Activated CD4-positive, alpha-beta T cell treated with anti-CD3 and anti-CD28 coated beads, Interleukin-2, amount 50 U/mL, for 16 hours (primary cell): ENCODE measurements around the gene AKR1B15.
"Not testable (repeated sequence)": the region's sequence is repeated elsewhere in the genome, so short reads cannot be mapped to it uniquely, and the experiment has no call there.

Source experiments
- DNase-seq: peaks from one replicate; pipeline ENCODE4 v3.0.0-alpha.2; 2020

AKR1B15 gene

DNA sequence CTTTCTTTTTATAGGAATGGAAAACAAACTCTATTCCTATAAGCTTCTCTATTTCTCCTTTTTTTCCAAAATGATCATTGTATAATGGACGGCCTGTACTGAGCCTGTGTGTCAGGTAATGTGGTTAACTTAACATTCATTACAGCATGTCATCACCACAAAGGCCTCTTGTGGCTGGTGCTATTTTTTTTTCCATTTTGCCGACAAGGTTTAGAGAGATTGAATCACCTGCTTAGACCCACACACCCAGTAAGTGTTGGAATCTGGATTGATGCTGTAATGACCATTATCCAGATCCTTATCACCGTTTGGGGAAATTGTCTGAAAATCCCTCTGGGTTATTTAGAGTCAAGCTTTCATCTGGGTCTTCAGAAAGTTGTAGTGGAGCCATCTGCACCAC lies 18.5 kb downstream of the AKR1B15 start:
- no peak for DNase-seq

- not testable (repeated sequence) for DNase-seq
Observed at GRCh38 chr7:134569962-134570361, 21.1 kb downstream of the AKR1B15 start.

- DNase-seq = no peak
Observed at GRCh38 chr7:134571101-134571500, 22.2 kb downstream of the AKR1B15 start.

- no peak for DNase-seq
Observed at GRCh38 chr7:134571746-134572461, 23.0 kb downstream of the AKR1B15 start.

- no peak for DNase-seq
Observed at GRCh38 chr7:134574322-134574721, 25.4 kb downstream of the AKR1B15 start.

GRCh38 chr7:134584290-134584689 lies 35.4 kb downstream of the AKR1B15 start:
- DNase-seq = no peak

GRCh38 chr7:134585897-134586296 lies 37.0 kb downstream of the AKR1B15 start:
- DNase-seq = no peak

- DNase-seq = no peak
Observed at GRCh38 chr7:134587750-134588149, 38.8 kb downstream of the AKR1B15 start.

- no peak for DNase-seq
Observed at GRCh38 chr7:134589491-134589941, 40.6 kb downstream of the AKR1B15 start.

GRCh38 chr7:134593530-134594392 lies 44.9 kb downstream of the AKR1B15 start:
- no peak for DNase-seq

- no peak for DNase-seq
Observed at GRCh38 chr7:134594877-134595276, 46.0 kb downstream of the AKR1B15 start.

DNA sequence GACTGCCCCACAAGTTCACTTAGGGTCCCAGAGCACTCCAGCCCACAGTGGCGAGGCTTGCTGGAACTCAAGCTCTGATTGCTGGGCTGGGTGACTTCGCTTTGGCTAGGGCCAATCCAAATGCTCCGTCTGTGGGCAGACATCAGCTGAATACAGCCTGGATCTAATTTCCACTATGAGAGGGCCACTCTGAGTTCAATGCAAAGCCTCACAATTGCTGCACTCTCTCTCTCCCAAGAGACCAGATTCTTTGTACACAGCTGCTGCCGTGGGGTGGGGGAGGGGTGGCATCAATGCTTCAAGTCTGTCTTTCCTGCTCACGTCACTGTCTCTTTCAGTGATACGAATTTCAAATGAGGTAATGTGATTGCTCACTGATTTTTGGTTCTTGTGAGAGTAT lies 50.5 kb downstream of the AKR1B15 start:
- DNase-seq = no peak

GRCh38 chr7:134601459-134601858 lies 52.5 kb downstream of the AKR1B15 start:
- no peak for DNase-seq

DNA sequence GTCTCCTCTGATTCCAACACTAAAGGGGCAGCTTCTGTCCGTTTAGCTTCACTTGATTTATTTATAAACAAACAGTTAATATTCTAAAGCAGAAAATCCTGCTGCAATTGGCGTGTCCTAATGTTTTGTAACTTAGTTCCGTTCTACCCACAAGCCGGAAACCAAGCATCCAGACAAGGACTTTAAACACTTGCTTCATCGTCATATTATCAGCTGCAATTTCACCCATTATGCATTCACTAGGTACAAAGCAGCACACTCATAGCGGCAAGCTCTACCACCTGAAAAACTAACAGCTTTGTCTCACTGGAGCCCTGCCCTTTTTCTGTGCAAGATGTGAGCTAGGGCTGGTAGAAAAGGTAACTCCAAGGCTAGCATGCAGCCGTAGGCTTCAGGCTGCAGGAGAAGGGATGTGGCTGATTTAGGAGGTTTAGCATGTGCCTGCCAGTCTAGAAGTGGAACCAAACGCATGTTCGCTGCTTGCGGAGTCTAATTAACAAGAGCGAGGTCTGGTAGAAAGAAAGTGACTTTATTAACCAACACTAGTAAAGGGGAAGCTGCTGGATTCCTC lies 54.1 kb downstream of the AKR1B15 start:
- DNase-seq = no peak

DNA sequence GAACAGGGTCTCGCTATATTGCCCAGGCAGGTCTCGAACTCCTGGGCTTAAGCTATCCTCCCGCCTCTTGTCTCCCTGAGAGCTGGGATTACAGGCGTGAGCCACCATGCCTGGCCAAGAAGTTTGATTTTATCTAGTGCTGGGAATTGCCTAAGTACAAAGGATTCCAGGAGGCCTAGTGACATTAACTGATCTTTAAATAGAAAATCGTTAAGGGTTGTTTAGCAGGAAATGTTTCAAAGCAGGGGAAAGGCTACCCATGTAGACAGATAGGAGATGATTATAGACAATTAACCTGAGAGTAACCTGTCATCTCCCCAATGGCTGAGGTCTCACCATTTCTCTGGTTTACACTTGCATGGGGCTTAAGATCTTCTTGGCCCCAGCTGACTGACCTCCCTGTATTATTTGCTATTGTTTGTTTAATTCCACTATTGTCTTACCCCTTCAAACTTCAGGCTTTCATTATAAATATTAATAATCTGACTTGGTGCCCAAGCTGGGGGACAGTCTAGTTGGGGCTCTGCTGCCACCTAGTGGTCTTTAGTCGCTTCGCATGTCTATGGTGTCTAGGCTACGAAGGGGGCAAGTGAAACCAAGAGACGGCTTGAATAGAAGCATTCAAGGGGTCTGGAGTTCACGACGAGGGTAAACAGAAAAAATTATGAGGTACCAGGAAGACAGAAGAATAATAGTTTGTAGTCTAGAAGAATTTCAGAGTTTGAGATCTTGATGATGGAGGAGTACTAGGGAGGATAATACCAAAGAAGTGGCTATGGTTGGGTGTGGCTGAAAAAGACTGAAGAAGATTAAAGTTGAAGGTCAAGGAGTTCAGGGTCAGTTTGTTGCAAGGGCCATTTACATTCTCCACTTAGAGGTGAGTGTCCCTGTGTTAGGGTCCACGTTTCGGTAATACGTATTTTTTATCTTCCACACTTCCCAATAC lies 57.3 kb downstream of the AKR1B15 start:
- DNase-seq = peak; percentile 69

DNA sequence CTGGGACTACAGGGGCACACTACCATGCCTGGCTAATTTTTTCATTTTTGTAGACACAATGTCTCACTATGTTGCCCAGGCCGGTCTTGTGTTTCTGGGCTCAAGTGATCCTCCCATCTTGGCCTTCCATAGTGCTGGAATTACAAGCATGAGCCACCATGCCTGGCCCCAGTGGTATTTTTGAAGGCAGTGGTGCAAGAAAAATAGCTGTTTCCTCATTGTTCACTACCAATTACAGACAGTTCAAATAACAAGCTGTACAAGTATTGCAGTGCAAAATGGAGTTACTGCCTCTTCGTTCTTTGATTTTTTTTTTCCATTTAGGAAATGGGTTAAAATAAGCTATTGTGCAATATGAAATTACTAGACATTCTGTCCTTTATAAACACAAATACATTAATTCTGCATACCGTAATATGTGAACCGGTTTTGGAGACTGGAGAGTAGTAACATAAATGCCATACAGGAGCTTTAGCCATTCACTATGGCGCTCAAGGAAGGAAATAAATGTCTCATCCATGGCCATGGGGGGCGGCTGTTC lies 62.8 kb downstream of the AKR1B15 start:
- no peak for DNase-seq

GRCh38 chr7:134612197-134612596 lies 63.3 kb downstream of the AKR1B15 start:
- no peak for DNase-seq

DNA sequence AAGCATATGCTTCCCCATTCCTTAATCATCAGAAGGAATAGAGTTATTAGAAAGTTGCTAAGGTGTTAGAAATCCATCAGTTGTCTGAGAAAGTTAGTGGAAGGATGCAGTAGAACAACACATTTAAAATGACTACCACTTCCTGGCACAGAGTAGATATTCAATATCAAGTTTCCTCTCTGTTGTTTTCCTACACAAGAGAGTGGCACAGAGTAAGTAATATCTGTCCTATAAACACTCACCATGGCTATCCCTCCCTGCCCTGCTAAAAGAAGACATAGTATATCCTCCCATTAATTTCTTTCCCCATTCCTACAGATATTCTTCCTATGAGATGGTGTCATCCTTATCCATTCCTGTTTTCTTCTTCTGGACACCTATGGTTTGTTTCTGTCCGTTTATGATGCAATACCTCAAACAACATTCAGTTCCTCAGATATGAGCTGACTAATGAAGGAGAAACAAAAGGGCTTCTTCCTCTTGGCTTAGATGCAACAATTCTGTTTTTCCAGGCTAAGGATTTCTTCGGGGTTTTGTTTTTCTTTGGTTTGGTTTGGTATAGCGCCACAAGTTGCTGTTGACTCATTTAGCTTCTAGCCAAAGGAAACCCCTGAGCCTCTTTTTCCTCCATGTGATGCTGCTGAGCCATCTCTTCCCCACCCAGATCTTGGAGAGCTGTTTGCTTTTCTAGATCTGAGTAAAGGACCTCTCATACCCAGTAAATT lies 64.9 kb downstream of the AKR1B15 start:
- peak; percentile 86 for DNase-seq

GRCh38 chr7:134616611-134617010 lies 67.7 kb downstream of the AKR1B15 start:
- no peak for DNase-seq

GRCh38 chr7:134618756-134619530 lies 70.0 kb downstream of the AKR1B15 start:
- no peak for DNase-seq
